Fibroblast of lung (primary cell): ENCODE results near the gene OR6N1. TPM values are rescaled to one million over a fixed set of nuclear protein-coding genes. Genes with fewer than 3 reads are reported as not detected.

Experiments used
- DNase-seq, 2 donors: peaks; one replicate each; pipeline versions ENCODE4 v3.0.0 to v3.0.0-alpha.2; 2010; ENCODE audit warnings: low read depth in 2 of 2
- H2AFZ ChIP-seq: 2 replicates; pipeline ENCODE4 v1.5.1; 2012; ENCODE audit warnings: low read length, control low read depth, inconsistent platforms
- H3K27ac ChIP-seq: 2 replicates; pipeline ENCODE4 v1.5.1; 2011; ENCODE audit warnings: low read length, control low read depth; ENCODE audit not compliant: insufficient read depth
- H3K27me3 ChIP-seq: 2 replicates; pipeline ENCODE4 v1.5.1; 2011; ENCODE audit warnings: mild to moderate bottlenecking, low read length; ENCODE audit not compliant: control insufficient read depth, insufficient read depth
- H3K36me3 ChIP-seq: 2 replicates; pipeline ENCODE4 v1.5.1; 2011; ENCODE audit warnings: low read length; ENCODE audit not compliant: control insufficient read depth, insufficient read depth
- H3K4me1 ChIP-seq: 2 replicates; pipeline ENCODE4 v1.5.1; 2011; ENCODE audit warnings: low read length; ENCODE audit not compliant: control insufficient read depth, insufficient read depth; ENCODE audit errors: extremely low read depth
- H3K4me2 ChIP-seq: 2 replicates; pipeline ENCODE4 v1.5.1; 2011; ENCODE audit warnings: low read length, control low read depth; ENCODE audit not compliant: insufficient read depth; ENCODE audit errors: extremely low read depth
- H3K4me3 ChIP-seq, 4 experiments: fragments of 200-600 bp in 1 of 4; sonication (generic) in 1 of 4; replicated peaks in 1 of 4; 2 replicates each; pipeline ENCODE4 v1.5.1; 2011 to 2016; ENCODE audit warnings: low read length in 4 of 4, low read depth in 3 of 4, mild to moderate bottlenecking in 3 of 4, control low read depth in 2 of 4, inconsistent platforms in 1 of 4, mixed read lengths in 1 of 4; ENCODE audit not compliant: insufficient read depth in 1 of 4; ENCODE audit errors: control extremely low read depth in 1 of 4
- H3K79me2 ChIP-seq: 2 replicates; pipeline ENCODE4 v1.5.1; 2012; ENCODE audit warnings: mild to moderate bottlenecking, low read length, inconsistent platforms; ENCODE audit not compliant: control insufficient read depth, insufficient read depth
- H3K9ac ChIP-seq: 2 replicates; pipeline ENCODE4 v1.5.1; 2011; ENCODE audit warnings: mild to moderate bottlenecking, low read length, control low read depth; ENCODE audit not compliant: insufficient read depth
- H3K9me3 ChIP-seq: 2 replicates; pipeline ENCODE4 v1.5.1; 2012; ENCODE audit warnings: low read depth, low read length; ENCODE audit not compliant: control insufficient read depth, insufficient read depth
- H4K20me1 ChIP-seq: 2 replicates; pipeline ENCODE4 v1.5.1; 2011; ENCODE audit warnings: low read length; ENCODE audit not compliant: control insufficient read depth, insufficient read depth; ENCODE audit errors: extremely low read depth
- EZH2 ChIP-seq: IDR thresholded peaks from 2 replicates; pipeline ENCODE4 v1.5.1; 2012; ENCODE audit warnings: low read length, control low read depth, mild to moderate bottlenecking; ENCODE audit errors: missing control alignments
- polyA plus RNA-seq, 2 donors: library from polyadenylated mRNA; depleted of rRNA in 1 of 2; stranded (reverse) in 1 of 2; unstranded in 1 of 2; fragments of >200 nt; gene quantifications; 2 replicates each; pipeline ENCODE4 v1.2.1, GENCODE V29; 2011 to 2012; ENCODE audit warnings: missing spikeins in 1 of 2
- total RNA-seq: library from RNA; depleted of rRNA; stranded (reverse); fragments of >200 nt; gene quantifications from 2 replicates; pipeline ENCODE4 v1.2.1, GENCODE V29; 2014
- TF ChIP-seq, protein P1 (sequence below), 2 donors: IDR thresholded peaks in 1 of 2; conservative IDR thresholded peaks in 1 of 2; 1 replicate in 1 of 2; 2 replicates in 1 of 2; pipeline ENCODE4 v1.5.1; 2011 to 2012; ENCODE audit warnings: low read length in 2 of 2, control low read depth in 1 of 2, inconsistent platforms in 1 of 2, low read depth in 1 of 2, mild to moderate bottlenecking in 1 of 2

OR6N1 gene
- total and polyA plus RNA-seq, 2 donors (not counting 1 experiment from before 2014, with no cell fraction given) = not detected

- Histone ChIP-seq H3K4me2 (no peak overlapping the region), H2AFZ (no peak overlapping the region), H3K4me1 (no peaks in the 10 kb centered on the region), H3K4me3 (no peak overlapping the region), H3K9ac (no peak overlapping the region), H4K20me1 (no peaks in the 10 kb centered on the region), H3K27me3 (no peaks in the 10 kb centered on the region), H3K27ac (no peak overlapping the region), H3K9me3 (no peaks in the 10 kb centered on the region), H3K36me3 (no peaks in the 10 kb centered on the region), H3K79me2 (no peaks in the 10 kb centered on the region)
- TF ChIP-seq, protein P1, sequence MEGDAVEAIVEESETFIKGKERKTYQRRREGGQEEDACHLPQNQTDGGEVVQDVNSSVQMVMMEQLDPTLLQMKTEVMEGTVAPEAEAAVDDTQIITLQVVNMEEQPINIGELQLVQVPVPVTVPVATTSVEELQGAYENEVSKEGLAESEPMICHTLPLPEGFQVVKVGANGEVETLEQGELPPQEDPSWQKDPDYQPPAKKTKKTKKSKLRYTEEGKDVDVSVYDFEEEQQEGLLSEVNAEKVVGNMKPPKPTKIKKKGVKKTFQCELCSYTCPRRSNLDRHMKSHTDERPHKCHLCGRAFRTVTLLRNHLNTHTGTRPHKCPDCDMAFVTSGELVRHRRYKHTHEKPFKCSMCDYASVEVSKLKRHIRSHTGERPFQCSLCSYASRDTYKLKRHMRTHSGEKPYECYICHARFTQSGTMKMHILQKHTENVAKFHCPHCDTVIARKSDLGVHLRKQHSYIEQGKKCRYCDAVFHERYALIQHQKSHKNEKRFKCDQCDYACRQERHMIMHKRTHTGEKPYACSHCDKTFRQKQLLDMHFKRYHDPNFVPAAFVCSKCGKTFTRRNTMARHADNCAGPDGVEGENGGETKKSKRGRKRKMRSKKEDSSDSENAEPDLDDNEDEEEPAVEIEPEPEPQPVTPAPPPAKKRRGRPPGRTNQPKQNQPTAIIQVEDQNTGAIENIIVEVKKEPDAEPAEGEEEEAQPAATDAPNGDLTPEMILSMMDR (conservative IDR thresholded peaks at IDR 0.05 in 1 of 2, IDR thresholded peaks at IDR 0.05 in 1 of 2; ENCODE audit: low read depth in 1 of 2, low read length in 2 of 2) = no peak
- no peak for DNase-seq
Observed at GRCh38 chr1:158719664-158720063, 52.3 kb downstream of the OR6N1 start.

GRCh38 chr1:158717344-158717743 is 54.7 kb downstream of the OR6N1 start:
- Histone ChIP-seq H3K9ac (no peak overlapping the region), H3K4me3 (no peak overlapping the region), H3K27ac (no peak overlapping the region), H4K20me1 (no peaks in the 10 kb centered on the region), H3K4me1 (no peaks in the 10 kb centered on the region), H3K79me2 (no peaks in the 10 kb centered on the region), H3K27me3 (no peaks in the 10 kb centered on the region), H3K4me2 (no peak overlapping the region), H3K36me3 (no peaks in the 10 kb centered on the region), H3K9me3 (no peaks in the 10 kb centered on the region), H2AFZ (no peak overlapping the region)
- TF ChIP-seq EZH2 = no peak
- TF ChIP-seq, protein P1 (conservative IDR thresholded peaks at IDR 0.05 in 1 of 2, IDR thresholded peaks at IDR 0.05 in 1 of 2; ENCODE audit: low read depth in 1 of 2, low read length in 2 of 2) = no peak
- DNase-seq = no peak

DNA sequence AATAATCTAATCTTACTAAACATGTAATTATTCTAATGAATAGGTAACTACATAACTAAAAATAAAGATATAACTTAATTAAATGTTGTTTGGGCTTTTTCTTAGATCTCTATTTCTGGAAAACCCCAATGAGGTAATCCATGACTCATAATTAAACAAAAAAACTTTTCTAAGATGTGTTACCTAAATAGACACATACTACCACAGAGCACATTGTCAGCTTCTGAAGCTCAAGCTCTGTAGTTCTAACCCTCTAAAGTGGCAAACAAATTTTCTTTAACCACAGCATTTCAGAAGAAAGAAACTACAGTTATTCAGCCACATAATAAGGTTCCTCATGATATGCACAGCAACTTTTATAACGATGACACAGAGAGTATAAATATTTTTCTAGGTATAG is 55.7 kb downstream of the OR6N1 start:
- H3K9ac ChIP-seq = no peak overlapping the region
- H3K4me3 ChIP-seq = no peak overlapping the region
- H3K27ac ChIP-seq = no peak overlapping the region
- DNase-seq = no peak
- H3K4me1 ChIP-seq = no peaks in the 10 kb centered on the region
- H3K27me3 ChIP-seq = no peaks in the 10 kb centered on the region
- H3K36me3 ChIP-seq = no peaks in the 10 kb centered on the region
- TF ChIP-seq, protein P1 (conservative IDR thresholded peaks at IDR 0.05 in 1 of 2, IDR thresholded peaks at IDR 0.05 in 1 of 2; ENCODE audit: low read depth in 1 of 2, low read length in 2 of 2) = no peak
- no peak for TF ChIP-seq EZH2
- H3K79me2 ChIP-seq = no peaks in the 10 kb centered on the region
- H3K4me2 ChIP-seq = no peak overlapping the region
- H2AFZ ChIP-seq = no peak overlapping the region
- H4K20me1 ChIP-seq = no peaks in the 10 kb centered on the region
- H3K9me3 ChIP-seq = no peaks in the 10 kb centered on the region
